KMS-11 (cell line): ENCODE results near the gene FAM151A.

Experiments
- H2AFZ ChIP-seq: fragments of 200-600 bp; sonication (generic); 2 replicates; pipeline ENCODE4 v1.6.1; 2016; ENCODE audit warnings: antibody characterized with exemption, mixed run types, low read depth
- H3K27ac ChIP-seq: fragments of 200-600 bp; sonication (generic); 2 replicates; pipeline ENCODE4 v1.6.1; 2016; ENCODE audit warnings: mild to moderate bottlenecking, mixed run types
- H3K27me3 ChIP-seq: fragments of 200-600 bp; sonication (generic); 2 replicates; pipeline ENCODE4 v1.6.1; 2017; ENCODE audit warnings: mild to moderate bottlenecking, low read depth, mixed run types, moderate library complexity; ENCODE audit not compliant: insufficient read depth
- H3K36me3 ChIP-seq: fragments of 200-600 bp; sonication (generic); 2 replicates; pipeline ENCODE4 v1.6.1; 2017; ENCODE audit warnings: mild to moderate bottlenecking, mixed run types; ENCODE audit not compliant: insufficient read depth
- H3K4me1 ChIP-seq: fragments of 200-600 bp; sonication (generic); 2 replicates; pipeline ENCODE4 v1.6.1; 2016; ENCODE audit warnings: mild to moderate bottlenecking, low read depth, mixed run types; ENCODE audit not compliant: poor library complexity, severe bottlenecking
- H3K4me2 ChIP-seq: fragments of 200-600 bp; sonication (generic); 2 replicates; pipeline ENCODE4 v1.7.0; 2016; ENCODE audit warnings: mild to moderate bottlenecking, mixed run types
- H3K4me3 ChIP-seq: fragments of 200-600 bp; sonication (generic); IDR thresholded peaks from 2 replicates; pipeline ENCODE4 v1.6.1; 2017; ENCODE audit warnings: low read depth, low read length, mixed read lengths; ENCODE audit not compliant: insufficient read depth
- H3K79me2 ChIP-seq: fragments of 200-600 bp; sonication (generic); 2 replicates; pipeline ENCODE4 v1.6.1; 2016; ENCODE audit warnings: low read depth, mixed run types; ENCODE audit not compliant: insufficient read depth
- H3K9ac ChIP-seq: fragments of 200-600 bp; sonication (generic); 2 replicates; pipeline ENCODE4 v1.6.1; 2016; ENCODE audit warnings: mild to moderate bottlenecking, mixed run types
- H4K20me1 ChIP-seq: fragments of 200-600 bp; sonication (generic); 2 replicates; pipeline ENCODE4 v1.6.1; 2016; ENCODE audit warnings: mild to moderate bottlenecking, mixed run types; ENCODE audit not compliant: insufficient read depth
- CTCF ChIP-seq: fragments of 200-600 bp; sonication (generic); conservative IDR thresholded peaks from 2 replicates; pipeline ENCODE4 v1.6.1; 2017; ENCODE audit warnings: low read depth, mild to moderate bottlenecking, antibody characterized with exemption, low read length, moderate library complexity, mixed read lengths

FAM151A gene

GRCh38 chr1:54603241-54603640, 20.1 kb downstream of the FAM151A start:
- H2AFZ ChIP-seq: no peak overlapping the region
- no peak overlapping the region for H3K4me2 ChIP-seq

GRCh38 chr1:54602554-54602953, 20.8 kb downstream of the FAM151A start:
- Histone ChIP-seq H3K4me1 (no peaks in the 10 kb centered on the region), H3K9ac (no peak overlapping the region), H3K36me3 (no peaks in the 10 kb centered on the region), H3K27me3 (no peaks in the 10 kb centered on the region), H2AFZ (no peak overlapping the region), H4K20me1 (no peaks in the 10 kb centered on the region), H3K4me2 (no peak overlapping the region), H3K4me3 (no peak overlapping the region), H3K27ac (no peak overlapping the region), H3K79me2 (no peaks in the 10 kb centered on the region)
- no peak for TF ChIP-seq CTCF

More at GRCh38 chr1:54603241-54603640, 20.1 kb downstream of the FAM151A start:
- Histone ChIP-seq H3K36me3 (no peaks in the 10 kb centered on the region), H4K20me1 (no peaks in the 10 kb centered on the region), H3K4me1 (no peaks in the 10 kb centered on the region), H3K4me3 (no peak overlapping the region), H3K9ac (no peak overlapping the region), H3K79me2 (no peaks in the 10 kb centered on the region), H3K27ac (no peak overlapping the region), H3K27me3 (no peaks in the 10 kb centered on the region)
- TF ChIP-seq CTCF: no peak

- no peaks in the 10 kb centered on the region for H3K79me2 ChIP-seq
- H3K27me3 ChIP-seq: no peaks in the 10 kb centered on the region
- H3K9ac ChIP-seq: no peak overlapping the region
- H3K36me3 ChIP-seq: no peaks in the 10 kb centered on the region
- no peak overlapping the region for H2AFZ ChIP-seq
- H4K20me1 ChIP-seq: no peaks in the 10 kb centered on the region
- H3K4me3 ChIP-seq: no peak overlapping the region
- no peaks in the 10 kb centered on the region for H3K4me1 ChIP-seq
- no peak for TF ChIP-seq CTCF
- H3K27ac ChIP-seq: no peak overlapping the region
- H3K4me2 ChIP-seq: no peak overlapping the region
Measured at GRCh38 chr1:54601730-54602129, 21.6 kb downstream of the FAM151A start.

- no peak overlapping the region for H2AFZ ChIP-seq
Measured at GRCh38 chr1:54600947-54601721, 22.2 kb downstream of the FAM151A start.

More at GRCh38 chr1:54600947-54601721, 22.2 kb downstream of the FAM151A start:
- no peaks in the 10 kb centered on the region for H3K79me2 ChIP-seq
- no peak overlapping the region for H3K4me3 ChIP-seq
- H3K9ac ChIP-seq: no peak overlapping the region
- no peak overlapping the region for H3K4me2 ChIP-seq
- no peak for TF ChIP-seq CTCF
- H3K27ac ChIP-seq: no peak overlapping the region
- H4K20me1 ChIP-seq: no peaks in the 10 kb centered on the region
- no peaks in the 10 kb centered on the region for H3K27me3 ChIP-seq
- H3K36me3 ChIP-seq: no peaks in the 10 kb centered on the region
- H3K4me1 ChIP-seq: no peaks in the 10 kb centered on the region
